Measurements from ENCODE around the gene CCDC141.

CCDC141 gene

GRCh38 chr2:178865146-178865936, 184.6 kb downstream of the CCDC141 start:
- TF ChIP-seq CTCF (IDR thresholded peaks at IDR 0.05; ENCODE audit: low read depth, low read length), result no peak
- no peak overlapping the region for H3K4me3 ChIP-seq (ENCODE audit: low read depth, low read length)
- no peaks in the 10 kb centered on the region for H3K27me3 ChIP-seq (ENCODE audit: insufficient read depth, low read depth, severe bottlenecking)
- no peak overlapping the region for H3K27ac ChIP-seq
- no peak for DNase-seq
- H3K9me3 ChIP-seq (ENCODE audit: severe bottlenecking), result no peaks in the 10 kb centered on the region
- peaks cover 57% of the 10 kb centered on the region for H3K36me3 ChIP-seq

GRCh38 chr2:178863856-178864620, 185.9 kb downstream of the CCDC141 start:
- Histone ChIP-seq H3K27ac (no peak overlapping the region), H3K9me3 (ENCODE audit: severe bottlenecking) (no peaks in the 10 kb centered on the region), H3K36me3 (peaks cover 50% of the 10 kb centered on the region), H3K27me3 (ENCODE audit: insufficient read depth, low read depth, severe bottlenecking) (no peaks in the 10 kb centered on the region), H3K4me3 (ENCODE audit: low read depth, low read length) (no peak overlapping the region)
- no peak for TF ChIP-seq CTCF (IDR thresholded peaks at IDR 0.05; ENCODE audit: low read depth, low read length)
- DNase-seq, result no peak

- Histone ChIP-seq H3K27me3 (ENCODE audit: insufficient read depth, low read depth, severe bottlenecking) (no peaks in the 10 kb centered on the region), H3K27ac (no peak overlapping the region), H3K9me3 (ENCODE audit: severe bottlenecking) (no peaks in the 10 kb centered on the region), H3K36me3 (peaks cover 49% of the 10 kb centered on the region), H3K4me3 (ENCODE audit: low read depth, low read length) (no peak overlapping the region)
- no peak for TF ChIP-seq CTCF (IDR thresholded peaks at IDR 0.05; ENCODE audit: low read depth, low read length)
- no peak for DNase-seq
Observed at GRCh38 chr2:178863130-178863855, 186.6 kb downstream of the CCDC141 start.

- H3K9me3 ChIP-seq (ENCODE audit: severe bottlenecking), result no peaks in the 10 kb centered on the region
- no peak for TF ChIP-seq CTCF (IDR thresholded peaks at IDR 0.05; ENCODE audit: low read depth, low read length)
- DNase-seq, result no peak
Observed at GRCh38 chr2:178860551-178860950, 189.4 kb downstream of the CCDC141 start.

GRCh38 chr2:178859730-178860129, 190.2 kb downstream of the CCDC141 start:
- no peak for TF ChIP-seq CTCF (IDR thresholded peaks at IDR 0.05; ENCODE audit: low read depth, low read length)
- no peak overlapping the region for H3K27ac ChIP-seq
- no peak overlapping the region for H3K4me3 ChIP-seq (ENCODE audit: low read depth, low read length)
- DNase-seq, result no peak
- H3K36me3 ChIP-seq, result peaks cover 24% of the 10 kb centered on the region
- H3K9me3 ChIP-seq (ENCODE audit: severe bottlenecking), result no peaks in the 10 kb centered on the region
- no peaks in the 10 kb centered on the region for H3K27me3 ChIP-seq (ENCODE audit: insufficient read depth, low read depth, severe bottlenecking)

More at GRCh38 chr2:178860551-178860950, 189.4 kb downstream of the CCDC141 start:
- peaks cover 32% of the 10 kb centered on the region for H3K36me3 ChIP-seq
- H3K4me3 ChIP-seq (ENCODE audit: low read depth, low read length), result no peak overlapping the region
- H3K27ac ChIP-seq, result no peak overlapping the region
- H3K27me3 ChIP-seq (ENCODE audit: insufficient read depth, low read depth, severe bottlenecking), result no peaks in the 10 kb centered on the region

Data from WERI-Rb-1 (cell line).